Stimulated activated CD8-positive, alpha-beta memory T cell treated with anti-CD3 and anti-CD28 coated beads, Interleukin-4, amount 100 ng/mL, for 48 hours (primary cell): ENCODE results near the gene HOXA4.
A peak's percentile ranks its signal among the peaks of the same experiment; 100 is the strongest.

Experiments
- DNase-seq: peaks from one replicate; pipeline ENCODE4 v3.0.0-alpha.2; 2020

HOXA4 gene

GRCh38 chr7:27169658-27170425 is 39.3 kb upstream of the HOXA4 start:
- DNase-seq: no peak

GRCh38 chr7:27168265-27168947 is 37.8 kb upstream of the HOXA4 start:
- no peak for DNase-seq

DNA sequence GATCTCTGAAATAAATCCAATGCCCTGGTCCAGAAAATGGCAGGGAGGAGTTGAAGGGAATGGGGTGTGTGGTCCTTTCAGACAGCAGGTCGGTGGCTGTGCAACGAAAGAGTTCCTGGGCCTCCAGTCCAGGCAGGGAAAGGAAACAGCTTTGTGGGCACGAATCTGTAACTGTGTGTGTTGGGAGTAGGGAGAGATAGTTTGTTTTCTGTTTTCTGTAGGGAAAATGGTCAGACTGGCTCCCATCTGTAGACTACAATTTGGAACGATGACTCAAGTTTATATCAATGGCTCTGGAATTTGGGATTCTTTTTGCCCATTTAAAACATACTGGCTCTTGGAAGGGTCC is 37.3 kb upstream of the HOXA4 start:
- no peak for DNase-seq

DNA sequence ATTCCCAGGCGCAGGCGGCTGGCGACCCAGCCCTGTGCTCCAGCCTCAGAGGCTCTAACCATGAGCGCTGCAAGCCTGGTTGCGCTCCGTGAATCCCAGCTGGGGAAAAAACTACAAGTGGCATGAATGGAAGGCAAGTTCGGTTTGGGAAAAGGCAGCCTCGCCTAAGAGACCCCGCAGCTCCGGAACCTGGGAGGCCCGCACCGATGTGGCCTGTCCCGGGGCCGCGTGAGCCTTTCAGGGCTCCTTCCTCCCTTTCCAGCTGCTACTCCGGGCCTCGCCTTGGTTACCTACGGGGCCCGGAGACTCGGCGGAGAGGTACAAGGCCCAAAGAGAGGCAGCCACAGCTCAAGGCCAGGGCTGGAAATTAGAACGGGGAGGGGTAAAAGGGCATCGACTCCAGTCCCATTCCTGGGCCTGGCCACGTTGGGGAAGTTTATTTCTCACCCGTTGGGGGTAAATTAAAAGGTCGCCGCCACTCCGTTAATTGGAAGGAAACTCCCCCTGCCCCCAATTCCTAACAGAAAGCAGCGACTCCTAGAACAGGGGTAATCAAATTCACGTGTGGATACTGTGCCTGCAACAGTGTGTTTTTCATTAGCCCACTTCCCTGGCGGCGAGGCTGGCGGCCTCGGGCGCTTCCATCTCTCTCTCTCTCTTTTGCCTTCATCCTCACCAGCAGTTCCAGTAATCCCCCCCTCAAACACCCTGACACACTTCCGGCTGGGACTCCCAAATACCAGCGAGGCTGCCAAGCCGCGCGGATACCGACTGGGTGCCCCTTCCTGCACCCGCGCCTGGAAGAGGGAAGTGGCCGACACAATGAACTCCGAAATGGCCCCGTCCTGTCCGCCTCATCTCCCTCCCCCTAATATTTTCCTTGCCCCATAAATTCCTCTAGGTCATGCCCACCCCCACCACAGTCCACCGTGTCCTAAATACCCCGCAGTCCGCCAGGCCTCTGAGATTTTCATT is 36.3 kb upstream of the HOXA4 start:
- DNase-seq: no peak

DNA sequence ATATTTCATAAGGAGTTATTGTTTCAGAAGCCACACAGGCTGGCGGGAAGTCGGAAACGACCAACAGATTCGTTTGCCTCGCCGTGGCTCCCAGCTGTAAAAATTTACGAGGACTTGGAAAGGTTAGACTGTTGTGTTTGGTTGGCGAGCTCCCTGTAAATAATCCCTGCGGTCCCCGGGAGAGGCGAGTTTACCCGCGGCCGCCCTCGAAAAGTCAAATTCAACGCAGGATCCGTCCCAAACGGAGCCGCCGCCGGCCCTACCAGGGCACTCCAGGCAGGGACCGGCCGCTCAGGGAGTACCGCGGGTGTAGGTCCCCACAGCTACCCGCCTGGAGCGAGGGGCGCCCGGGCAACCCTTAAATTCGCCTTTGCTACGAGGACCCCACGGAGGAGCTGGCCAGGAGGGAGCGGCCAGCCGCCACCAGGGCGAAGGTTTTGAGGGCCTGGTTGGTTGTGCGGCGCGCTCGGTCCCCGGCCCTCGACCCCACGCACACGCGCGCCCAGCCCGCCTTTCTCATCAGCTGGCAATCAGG is 35.5 kb upstream of the HOXA4 start:
- DNase-seq: no peak

GRCh38 chr7:27165089-27165995 is 34.8 kb upstream of the HOXA4 start, which contains the start of gene HOXA9:
Gene HOXA9 (minus strand): TSS chr7:27165537. CDS start chr7:27165457, 80 bp downstream.
- no peak for DNase-seq

- DNase-seq: no peak
Observed at GRCh38 chr7:27164367-27165088, 34.0 kb upstream of the HOXA4 start.

DNA sequence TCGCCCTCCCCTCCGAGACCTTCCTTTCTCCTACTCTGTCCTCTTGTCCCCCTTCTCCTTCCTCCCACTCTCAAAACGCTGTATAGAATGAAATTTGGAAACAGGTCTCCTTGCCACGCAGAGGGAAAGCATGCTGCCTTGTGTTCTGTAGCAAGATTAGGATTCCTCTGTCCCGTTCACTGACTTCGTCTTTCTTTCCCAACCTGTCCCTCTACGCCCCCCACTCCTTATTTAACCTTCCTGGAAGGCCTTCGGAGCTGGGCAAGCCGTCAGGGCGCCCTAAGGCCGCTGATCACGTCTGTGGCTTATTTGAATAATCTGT is 33.4 kb upstream of the HOXA4 start:
- DNase-seq: no peak

GRCh38 chr7:27163288-27164044 is 32.9 kb upstream of the HOXA4 start:
- DNase-seq: no peak

DNA sequence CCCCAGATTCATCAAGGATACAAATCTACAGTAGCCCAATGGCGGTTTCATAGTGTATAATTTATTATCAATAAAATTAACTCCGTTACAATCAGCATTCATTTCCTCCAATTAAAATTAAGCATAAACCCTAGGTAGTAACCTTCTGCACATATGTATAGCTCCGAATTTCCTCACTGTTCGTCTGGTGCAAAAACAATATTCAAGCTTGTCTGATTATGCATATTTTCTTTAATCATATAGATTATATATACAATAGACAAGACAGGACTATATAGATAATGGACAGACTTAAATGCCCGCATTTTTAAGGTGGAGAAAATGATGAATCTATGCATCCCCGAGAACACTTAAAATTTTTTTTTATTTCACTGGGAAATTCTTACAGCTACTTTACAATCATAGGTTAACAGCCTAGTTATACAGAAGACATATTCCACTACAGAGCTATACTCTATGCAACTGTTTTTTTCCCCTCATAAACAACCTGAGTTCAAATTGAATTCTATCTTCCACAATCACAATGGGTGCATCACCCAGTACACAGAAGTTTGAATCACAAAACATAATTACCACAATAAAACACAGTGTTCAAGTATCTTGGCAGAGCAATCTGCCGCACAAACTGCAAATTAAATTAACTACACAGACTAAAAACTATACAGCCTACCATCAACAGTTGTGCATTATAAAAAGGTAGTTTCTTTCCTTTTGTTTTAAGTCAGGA is 32.2 kb upstream of the HOXA4 start:
- DNase-seq: no peak

GRCh38 chr7:27161721-27162560 is 31.4 kb upstream of the HOXA4 start:
- DNase-seq: no peak

- DNase-seq: no peak
Observed at GRCh38 chr7:27161214-27161720, 30.7 kb upstream of the HOXA4 start.

- peak; percentile 92 for DNase-seq
Observed at GRCh38 chr7:27160546-27161213, 30.1 kb upstream of the HOXA4 start.

DNA sequence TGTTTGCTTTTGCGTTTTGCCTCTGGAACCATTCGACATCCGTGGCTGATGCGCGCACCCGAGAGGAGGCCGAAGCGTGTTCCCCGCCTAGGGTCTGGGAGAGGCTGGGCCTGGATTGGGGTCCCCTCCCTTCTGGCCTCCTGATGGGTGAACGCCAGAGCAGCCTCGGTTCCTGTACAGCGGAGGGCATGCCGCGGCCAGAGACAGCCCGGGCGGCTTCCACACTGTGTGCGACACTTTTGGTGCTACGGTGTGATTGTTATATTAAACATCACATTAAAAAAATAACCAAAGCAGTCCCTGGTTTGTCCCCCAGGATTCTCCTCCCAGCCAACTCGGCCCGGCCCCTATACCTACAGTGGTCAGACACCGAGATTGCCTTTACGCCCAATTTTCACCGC is 29.6 kb upstream of the HOXA4 start:
- no peak for DNase-seq

DNA sequence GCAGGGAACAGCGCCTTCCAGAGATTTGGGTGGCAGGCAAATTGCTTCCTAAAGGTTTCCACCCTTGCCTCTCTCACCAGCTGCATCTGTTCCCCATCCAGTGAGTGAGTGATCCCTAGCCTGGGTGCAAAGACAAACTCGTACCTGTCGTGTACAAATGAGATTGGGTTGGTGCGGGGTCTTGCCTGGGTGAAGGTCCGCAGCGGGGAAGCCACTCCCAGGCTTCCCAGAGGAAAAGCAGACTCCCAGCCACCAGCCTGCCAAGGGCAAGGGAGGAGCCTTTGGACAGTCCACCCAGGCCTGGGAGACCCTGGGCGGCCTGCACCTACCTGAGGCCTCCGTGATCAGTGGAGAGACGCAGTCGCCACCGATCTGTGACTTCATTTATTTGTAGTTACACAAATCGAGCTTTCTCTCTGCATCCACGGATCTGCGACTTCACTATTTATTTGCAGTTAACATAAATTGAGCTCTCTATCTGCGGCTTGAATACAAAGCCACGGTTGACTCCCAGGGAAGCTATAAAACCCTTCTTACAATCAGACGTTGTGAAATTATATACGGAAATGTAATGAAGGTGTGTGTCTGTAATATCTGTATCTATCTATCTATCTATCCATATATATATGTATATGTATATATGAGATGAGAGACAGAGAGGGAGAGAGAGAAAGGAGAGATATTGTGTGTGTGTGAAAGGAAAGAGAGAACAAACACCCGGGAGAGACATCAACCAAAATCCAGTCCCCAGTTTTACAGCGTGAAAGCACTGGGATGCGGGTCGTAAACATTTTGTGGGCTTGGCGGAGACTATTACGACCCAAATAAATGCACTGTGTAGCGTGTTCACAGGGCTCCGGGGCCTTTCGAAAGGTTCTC is 28.9 kb upstream of the HOXA4 start:
- DNase-seq: no peak

DNA sequence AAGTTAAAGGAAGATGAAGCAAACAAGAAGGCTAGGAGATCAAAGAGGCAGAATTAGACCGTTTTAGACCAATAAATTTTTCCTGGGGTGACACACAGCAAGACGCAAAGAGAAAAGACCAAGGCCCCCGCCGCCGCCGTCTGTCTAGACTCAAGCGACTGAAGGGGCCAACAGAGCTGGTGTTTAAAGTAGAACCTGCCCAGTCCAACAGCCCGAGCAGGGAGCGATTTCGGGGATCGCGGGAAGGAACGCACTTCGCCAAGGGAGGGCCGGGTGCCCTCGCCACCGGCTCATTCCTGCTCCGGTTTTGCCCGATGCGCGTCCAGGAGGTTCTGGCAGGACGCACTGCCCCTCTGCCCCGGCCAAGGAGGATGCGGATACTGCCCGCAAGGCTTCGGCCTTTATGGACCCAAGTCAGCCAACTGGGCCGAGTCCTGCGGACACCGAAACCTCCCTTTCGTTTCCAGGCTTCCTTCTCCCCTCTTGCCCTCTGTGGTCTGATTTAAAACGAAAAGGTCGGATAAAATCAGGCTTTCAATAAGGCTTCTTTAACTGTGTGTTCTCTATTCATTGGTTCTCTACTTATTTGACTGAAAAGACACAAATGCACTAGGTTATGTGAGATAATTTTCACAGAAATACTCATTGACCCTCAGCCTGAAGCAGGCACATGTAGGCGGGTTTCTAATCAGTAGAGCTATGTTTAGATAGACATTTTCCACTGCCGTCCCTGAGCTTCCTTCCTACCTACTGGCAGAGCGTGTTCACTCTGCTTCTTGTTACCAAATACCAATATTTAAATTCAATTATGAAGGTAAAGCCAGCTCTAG is 28.1 kb upstream of the HOXA4 start:
- DNase-seq: no peak
